ENCODE measurements around the gene CRYGS.

DNA sequence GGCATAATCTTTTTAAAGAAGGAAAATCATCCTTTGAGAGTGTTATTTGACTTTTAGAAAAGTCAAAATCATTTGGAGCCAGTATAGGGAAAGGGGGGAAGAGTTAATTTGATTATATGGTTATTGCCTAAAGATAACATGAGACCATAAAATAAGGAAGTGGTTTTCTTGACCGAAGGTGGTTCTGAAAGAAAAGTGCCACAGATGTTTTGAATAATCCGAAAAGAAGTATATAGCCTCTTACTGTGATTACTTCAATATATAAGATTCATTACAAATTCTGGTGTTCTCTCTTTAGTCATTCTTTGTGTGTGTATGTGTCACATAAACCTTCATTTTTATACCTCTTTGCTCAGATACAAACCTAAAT, 27.4 kb upstream of the CRYGS start:
- TF ChIP-seq, protein P1, sequence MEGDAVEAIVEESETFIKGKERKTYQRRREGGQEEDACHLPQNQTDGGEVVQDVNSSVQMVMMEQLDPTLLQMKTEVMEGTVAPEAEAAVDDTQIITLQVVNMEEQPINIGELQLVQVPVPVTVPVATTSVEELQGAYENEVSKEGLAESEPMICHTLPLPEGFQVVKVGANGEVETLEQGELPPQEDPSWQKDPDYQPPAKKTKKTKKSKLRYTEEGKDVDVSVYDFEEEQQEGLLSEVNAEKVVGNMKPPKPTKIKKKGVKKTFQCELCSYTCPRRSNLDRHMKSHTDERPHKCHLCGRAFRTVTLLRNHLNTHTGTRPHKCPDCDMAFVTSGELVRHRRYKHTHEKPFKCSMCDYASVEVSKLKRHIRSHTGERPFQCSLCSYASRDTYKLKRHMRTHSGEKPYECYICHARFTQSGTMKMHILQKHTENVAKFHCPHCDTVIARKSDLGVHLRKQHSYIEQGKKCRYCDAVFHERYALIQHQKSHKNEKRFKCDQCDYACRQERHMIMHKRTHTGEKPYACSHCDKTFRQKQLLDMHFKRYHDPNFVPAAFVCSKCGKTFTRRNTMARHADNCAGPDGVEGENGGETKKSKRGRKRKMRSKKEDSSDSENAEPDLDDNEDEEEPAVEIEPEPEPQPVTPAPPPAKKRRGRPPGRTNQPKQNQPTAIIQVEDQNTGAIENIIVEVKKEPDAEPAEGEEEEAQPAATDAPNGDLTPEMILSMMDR (IDR thresholded peaks at IDR 0.05), result no peak
- TF ChIP-seq POLR2A (IDR thresholded peaks at IDR 0.05), result no peak

Data from thyroid gland (tissue), 4 donors.